ENCODE results near the gene PGC.

Gene PGC

DNA sequence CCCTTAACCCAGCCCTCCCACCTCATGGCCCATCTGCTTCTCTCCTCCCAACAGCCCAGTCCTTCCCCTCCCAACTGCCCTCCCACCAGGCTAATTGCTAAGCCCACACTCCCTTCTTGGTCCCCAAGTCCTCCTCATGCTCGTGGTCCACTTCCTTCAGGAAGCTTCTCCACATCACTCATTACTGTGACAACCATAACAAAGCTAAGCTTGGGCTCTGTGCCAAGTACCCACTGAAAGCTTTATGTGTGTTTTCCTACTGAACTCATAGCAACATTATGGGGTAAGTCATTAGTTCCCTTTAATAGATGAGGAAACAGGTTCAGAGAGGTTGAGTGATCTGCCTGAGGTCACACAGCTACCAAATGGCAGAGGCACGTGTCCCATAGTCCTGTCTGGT, 16.3 kb upstream of the PGC start:
- no peak for TF ChIP-seq CTCF (IDR thresholded peaks at IDR 0.05; ENCODE audit: extremely low read depth, missing control alignments)
- no peak for DNase-seq (ENCODE audit: low spot score)

DNA sequence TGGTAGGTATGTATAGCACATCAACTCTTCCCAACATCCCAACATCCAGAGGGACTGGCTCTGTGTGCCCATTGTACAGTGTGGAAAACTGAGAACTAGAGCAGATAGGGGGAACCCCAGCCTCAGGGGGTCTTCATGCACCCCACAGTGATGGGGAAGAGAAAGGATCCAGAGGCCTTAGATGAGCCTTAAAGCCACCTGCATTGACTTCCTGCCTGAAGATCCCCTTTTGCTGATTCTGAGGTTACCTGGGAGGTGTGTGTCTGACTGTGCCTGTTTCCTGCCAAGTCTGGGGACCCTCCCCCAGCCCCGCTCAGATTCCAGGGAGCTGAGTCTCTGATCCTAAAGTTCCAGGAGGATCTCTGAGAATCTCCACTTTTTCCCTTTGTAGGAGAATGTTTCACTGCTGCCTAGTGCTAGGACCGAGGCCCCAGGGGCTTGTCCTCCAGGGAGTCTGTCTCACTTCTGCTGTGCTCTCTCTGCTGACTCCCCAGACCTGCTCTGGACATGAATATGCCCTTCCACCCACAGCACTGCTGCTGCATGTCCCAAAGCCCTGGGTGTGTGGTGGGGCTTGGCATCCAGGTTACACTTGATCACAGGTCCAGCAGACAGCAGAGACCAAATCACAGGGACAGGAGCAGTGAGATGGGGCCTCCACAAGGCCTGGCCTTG, 12.8 kb upstream of the PGC start:
- no peak for TF ChIP-seq CTCF (IDR thresholded peaks at IDR 0.05; ENCODE audit: extremely low read depth, missing control alignments)
- no peak for DNase-seq (ENCODE audit: low spot score)

DNA sequence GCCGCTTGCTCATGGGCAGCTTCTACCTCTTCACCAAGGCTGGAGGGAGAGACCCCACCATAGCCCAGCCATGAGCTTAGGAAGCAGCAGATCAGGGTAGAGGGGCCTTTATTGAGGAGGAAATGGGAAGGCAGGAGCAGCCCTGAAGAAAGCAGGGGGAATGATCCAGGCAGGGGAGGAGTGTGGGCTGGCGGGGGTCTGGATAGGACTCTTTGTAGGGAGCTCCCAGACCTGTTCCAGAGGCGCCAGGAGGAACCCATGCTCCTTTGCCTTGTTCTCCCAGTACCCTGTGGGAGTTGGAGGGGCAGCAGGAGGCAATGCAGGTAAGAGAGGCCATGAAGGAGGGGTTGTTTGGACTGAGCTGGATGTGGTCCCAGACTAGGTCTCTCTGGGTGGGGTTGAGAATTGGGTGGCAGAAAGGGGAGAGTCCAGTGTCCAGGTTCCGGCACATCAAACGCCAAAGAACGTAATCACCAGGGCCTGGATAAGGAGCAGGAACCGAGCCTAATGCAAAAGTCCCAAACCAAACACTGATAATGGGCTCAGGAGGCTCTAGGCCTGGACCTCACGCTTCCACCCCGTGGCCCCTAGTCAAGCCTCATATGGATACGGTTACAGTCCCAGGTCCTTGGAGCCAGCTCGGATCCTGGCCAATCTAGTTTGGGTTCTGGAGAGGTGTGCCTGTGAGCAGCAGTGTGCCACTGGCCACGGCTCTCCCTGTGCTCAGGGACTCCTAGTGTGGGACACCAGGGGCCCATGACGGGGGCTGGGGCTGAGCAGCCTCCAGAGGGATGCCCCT, 12.1 kb upstream of the PGC start:
- no peak for TF ChIP-seq CTCF (IDR thresholded peaks at IDR 0.05; ENCODE audit: extremely low read depth, missing control alignments)
- DNase-seq (ENCODE audit: low spot score), result no peak

DNA sequence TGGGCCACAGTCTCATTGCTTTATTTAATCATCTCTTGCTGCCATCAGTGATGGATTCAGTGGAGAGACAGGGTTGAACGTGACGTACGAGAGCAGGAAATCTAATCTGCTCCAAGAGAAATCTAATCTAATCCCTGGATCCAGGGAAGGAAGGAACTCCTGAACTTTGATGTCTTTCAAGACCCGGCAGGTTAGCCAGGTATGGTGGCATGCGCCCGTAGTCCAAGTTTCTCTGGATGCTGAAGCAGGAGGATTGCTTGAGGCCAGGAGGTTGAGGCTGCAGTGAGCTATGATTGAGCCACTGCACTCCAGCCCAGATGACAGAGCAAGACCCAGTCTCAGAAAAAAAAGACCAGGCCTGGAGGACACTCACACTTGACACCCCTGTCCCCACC, 11.4 kb upstream of the PGC start:
- TF ChIP-seq CTCF (IDR thresholded peaks at IDR 0.05; ENCODE audit: extremely low read depth, missing control alignments), result no peak
- no peak for DNase-seq (ENCODE audit: low spot score)

GRCh38 chr6:41757931-41758640, 10.9 kb upstream of the PGC start:
- no peak for DNase-seq (ENCODE audit: low spot score)
- no peak for TF ChIP-seq CTCF (IDR thresholded peaks at IDR 0.05; ENCODE audit: extremely low read depth, missing control alignments)

GRCh38 chr6:41757271-41757670, 10.1 kb upstream of the PGC start:
- TF ChIP-seq CTCF (IDR thresholded peaks at IDR 0.05; ENCODE audit: extremely low read depth, missing control alignments), result no peak
- DNase-seq (ENCODE audit: low spot score), result no peak

DNA sequence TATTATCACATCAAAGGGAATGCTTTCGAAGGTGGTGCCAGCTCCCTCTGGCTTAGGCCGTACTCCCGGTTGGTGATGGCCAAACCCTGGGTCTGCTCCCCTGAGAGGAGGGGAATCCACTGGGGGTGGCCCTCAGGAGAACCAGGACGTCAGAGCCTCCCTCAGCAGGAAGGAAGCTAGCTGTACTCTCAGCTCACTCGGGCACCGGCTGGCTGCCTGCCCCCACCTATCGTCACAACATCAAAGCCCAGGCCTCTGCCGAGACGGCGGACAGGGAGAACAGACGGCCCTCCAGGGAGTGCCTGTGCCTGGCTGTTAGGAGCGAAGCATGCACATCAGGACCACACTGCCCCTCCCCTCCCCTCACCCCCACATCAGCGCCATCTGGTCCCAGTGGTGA, 9.2 kb upstream of the PGC start:
- no peak for TF ChIP-seq CTCF (IDR thresholded peaks at IDR 0.05; ENCODE audit: extremely low read depth, missing control alignments)
- DNase-seq (ENCODE audit: low spot score), result no peak

Data from GM20000 (cell line).